ENCODE measurements around the gene THAP3. TPM values are rescaled to one million over a fixed set of nuclear protein-coding genes. Genes with fewer than 3 reads are reported as not detected.

THAP3 gene
- total RNA-seq, 1 donor from 2014 or later = 26.1 TPM

DNA sequence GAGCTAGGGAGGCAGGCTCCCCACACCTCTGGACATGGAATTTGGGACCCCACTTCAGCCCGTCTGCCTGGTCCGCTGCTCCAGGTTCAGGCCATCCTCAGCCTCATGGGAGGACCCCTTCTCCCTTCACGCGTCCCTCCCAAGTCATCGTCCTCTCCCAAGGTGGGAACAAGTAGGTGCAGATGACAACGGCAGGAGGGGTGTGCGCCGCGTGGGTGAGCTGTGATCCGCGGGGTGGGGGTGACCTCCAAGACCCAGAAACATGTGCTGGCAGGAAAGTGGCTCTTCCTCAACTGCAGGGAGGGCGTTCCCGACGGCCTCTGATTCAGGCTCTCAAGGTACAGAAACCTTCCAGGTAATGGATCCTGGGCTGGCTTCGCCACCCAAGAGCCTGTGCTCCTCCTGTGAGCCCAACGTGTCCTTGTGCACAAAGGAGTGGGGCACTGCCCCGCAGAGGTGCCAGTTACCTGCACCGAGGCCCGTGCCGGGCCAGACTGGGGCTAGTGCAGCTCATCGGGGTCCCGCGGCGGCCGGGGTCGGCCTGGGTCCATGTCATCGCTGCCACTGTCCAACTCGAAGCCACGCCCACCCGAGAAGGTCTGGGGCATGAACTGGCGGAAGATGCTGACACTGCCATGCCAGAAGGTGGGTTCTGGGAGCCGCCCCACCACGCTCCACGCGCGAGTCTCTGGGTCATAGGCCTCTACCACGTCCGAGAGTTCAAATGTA lies 31.6 kb upstream of the THAP3 start:
- Mint-ChIP-seq H3K27ac (ENCODE audit: unreplicated experiment) (no peak overlapping the region), H3K4me3 (no peak overlapping the region), H3K36me3 (ENCODE audit: low read depth) (peaks cover 2% of the 10 kb centered on the region), H3K4me1 (no peaks in the 10 kb centered on the region), H3K9me3 (no peaks in the 10 kb centered on the region), H3K27me3 (ENCODE audit: low read depth) (no peaks in the 10 kb centered on the region)
- TF ChIP-seq, protein P1, sequence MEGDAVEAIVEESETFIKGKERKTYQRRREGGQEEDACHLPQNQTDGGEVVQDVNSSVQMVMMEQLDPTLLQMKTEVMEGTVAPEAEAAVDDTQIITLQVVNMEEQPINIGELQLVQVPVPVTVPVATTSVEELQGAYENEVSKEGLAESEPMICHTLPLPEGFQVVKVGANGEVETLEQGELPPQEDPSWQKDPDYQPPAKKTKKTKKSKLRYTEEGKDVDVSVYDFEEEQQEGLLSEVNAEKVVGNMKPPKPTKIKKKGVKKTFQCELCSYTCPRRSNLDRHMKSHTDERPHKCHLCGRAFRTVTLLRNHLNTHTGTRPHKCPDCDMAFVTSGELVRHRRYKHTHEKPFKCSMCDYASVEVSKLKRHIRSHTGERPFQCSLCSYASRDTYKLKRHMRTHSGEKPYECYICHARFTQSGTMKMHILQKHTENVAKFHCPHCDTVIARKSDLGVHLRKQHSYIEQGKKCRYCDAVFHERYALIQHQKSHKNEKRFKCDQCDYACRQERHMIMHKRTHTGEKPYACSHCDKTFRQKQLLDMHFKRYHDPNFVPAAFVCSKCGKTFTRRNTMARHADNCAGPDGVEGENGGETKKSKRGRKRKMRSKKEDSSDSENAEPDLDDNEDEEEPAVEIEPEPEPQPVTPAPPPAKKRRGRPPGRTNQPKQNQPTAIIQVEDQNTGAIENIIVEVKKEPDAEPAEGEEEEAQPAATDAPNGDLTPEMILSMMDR (conservative IDR thresholded peaks at IDR 0.05) = no peak
- no peak for DNase-seq (ENCODE audit: low read depth, low spot score)

DNA sequence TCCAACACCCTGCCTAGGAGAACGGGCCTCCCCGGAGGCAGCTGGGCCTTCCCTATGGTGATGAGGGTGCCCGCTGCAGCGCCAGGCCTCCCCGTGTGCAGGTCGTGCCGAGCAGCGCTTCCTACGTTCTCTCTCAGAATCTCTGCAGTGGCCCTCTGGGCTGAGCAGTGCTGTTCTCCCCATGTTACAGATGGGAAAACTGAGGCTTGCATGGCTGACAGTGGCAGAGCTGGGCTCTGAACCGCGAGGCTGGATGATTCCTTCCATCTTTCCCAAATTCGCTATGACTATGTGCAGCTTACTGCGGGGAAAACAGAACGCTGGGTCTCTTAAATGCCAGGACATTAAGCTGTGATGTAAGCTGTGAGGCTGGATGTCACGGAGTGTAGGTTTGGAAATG lies 30.9 kb upstream of the THAP3 start:
- TF ChIP-seq, protein P1 (conservative IDR thresholded peaks at IDR 0.05) = no peak
- Mint-ChIP-seq H3K27me3 (ENCODE audit: low read depth) (no peaks in the 10 kb centered on the region), H3K9me3 (no peaks in the 10 kb centered on the region), H3K4me3 (peak overlapping the region; percentile 41), H3K27ac (ENCODE audit: unreplicated experiment) (no peak overlapping the region), H3K36me3 (ENCODE audit: low read depth) (peaks cover 2% of the 10 kb centered on the region), H3K4me1 (no peaks in the 10 kb centered on the region)
- DNase-seq (ENCODE audit: low read depth, low spot score) = no peak

DNA sequence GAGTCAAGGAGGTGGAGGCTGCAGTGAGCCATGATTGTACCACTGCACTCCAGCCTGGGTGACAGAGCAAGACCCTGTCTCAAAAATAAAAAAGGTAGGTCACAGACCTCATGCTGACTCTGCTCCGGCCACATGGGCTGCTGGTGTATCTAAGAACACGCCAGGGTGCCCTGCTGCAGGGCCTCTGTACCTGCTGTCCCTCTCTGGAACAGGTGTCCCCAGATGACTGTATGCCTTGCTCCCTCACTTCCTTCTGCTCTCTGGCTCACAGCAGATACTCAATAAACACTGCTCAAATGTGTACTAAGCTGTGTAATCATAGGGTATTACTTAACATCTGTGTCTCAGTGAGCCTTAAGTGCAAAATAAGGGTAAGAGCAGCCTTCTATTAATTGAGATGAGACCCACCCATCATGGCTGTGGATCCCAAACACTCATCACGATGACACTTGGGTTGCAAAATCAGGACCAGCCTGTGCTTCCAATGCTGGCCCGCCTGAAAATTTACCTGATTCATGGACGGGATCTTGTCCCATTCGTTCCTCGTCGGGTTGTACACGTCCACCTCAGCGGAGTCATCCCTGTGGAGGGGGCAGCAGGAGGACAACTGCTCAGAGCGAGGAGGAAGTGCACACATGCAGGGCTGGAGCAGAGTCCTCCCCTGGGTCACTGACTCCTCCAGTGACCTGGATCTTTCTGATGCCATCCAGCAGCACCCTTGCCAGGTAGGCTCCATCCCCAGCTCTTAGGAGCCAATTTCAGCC lies 29.5 kb upstream of the THAP3 start:
- no peak for DNase-seq (ENCODE audit: low read depth, low spot score)
- TF ChIP-seq, protein P1 (conservative IDR thresholded peaks at IDR 0.05) = no peak
- Mint-ChIP-seq H3K36me3 (ENCODE audit: low read depth) (peaks cover 2% of the 10 kb centered on the region), H3K4me3 (no peak overlapping the region), H3K27ac (ENCODE audit: unreplicated experiment) (peak overlapping the region; percentile 57), H3K4me1 (peaks cover 2% of the 10 kb centered on the region), H3K9me3 (no peaks in the 10 kb centered on the region), H3K27me3 (ENCODE audit: low read depth) (no peaks in the 10 kb centered on the region)

DNA sequence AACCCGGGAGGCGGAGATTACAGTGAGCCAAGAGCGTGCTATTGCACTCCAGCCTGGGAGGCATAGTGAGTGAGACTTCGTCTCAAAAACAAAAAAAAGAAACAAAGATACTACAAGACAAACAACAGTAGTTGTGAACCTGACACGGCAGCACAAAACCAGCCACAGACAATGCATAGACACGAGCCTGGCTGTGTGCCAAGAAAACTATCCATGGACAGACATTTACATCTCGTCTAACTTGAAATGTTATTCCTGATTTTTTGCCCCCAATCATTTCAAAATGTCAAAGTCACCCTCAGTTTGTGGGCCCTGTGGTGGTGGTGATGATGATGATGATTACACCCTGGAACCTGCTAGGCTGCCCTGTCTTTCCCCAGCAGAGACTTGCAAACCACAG lies 28.3 kb upstream of the THAP3 start:
- Mint-ChIP-seq H3K27me3 (ENCODE audit: low read depth) (peaks cover 3% of the 10 kb centered on the region), H3K4me1 (peaks cover 14% of the 10 kb centered on the region), H3K4me3 (peak overlapping the region; percentile 38), H3K27ac (ENCODE audit: unreplicated experiment) (no peak overlapping the region), H3K36me3 (ENCODE audit: low read depth) (peaks cover 2% of the 10 kb centered on the region), H3K9me3 (no peaks in the 10 kb centered on the region)
- TF ChIP-seq, protein P1 (conservative IDR thresholded peaks at IDR 0.05) = no peak
- DNase-seq (ENCODE audit: low read depth, low spot score) = no peak

DNA sequence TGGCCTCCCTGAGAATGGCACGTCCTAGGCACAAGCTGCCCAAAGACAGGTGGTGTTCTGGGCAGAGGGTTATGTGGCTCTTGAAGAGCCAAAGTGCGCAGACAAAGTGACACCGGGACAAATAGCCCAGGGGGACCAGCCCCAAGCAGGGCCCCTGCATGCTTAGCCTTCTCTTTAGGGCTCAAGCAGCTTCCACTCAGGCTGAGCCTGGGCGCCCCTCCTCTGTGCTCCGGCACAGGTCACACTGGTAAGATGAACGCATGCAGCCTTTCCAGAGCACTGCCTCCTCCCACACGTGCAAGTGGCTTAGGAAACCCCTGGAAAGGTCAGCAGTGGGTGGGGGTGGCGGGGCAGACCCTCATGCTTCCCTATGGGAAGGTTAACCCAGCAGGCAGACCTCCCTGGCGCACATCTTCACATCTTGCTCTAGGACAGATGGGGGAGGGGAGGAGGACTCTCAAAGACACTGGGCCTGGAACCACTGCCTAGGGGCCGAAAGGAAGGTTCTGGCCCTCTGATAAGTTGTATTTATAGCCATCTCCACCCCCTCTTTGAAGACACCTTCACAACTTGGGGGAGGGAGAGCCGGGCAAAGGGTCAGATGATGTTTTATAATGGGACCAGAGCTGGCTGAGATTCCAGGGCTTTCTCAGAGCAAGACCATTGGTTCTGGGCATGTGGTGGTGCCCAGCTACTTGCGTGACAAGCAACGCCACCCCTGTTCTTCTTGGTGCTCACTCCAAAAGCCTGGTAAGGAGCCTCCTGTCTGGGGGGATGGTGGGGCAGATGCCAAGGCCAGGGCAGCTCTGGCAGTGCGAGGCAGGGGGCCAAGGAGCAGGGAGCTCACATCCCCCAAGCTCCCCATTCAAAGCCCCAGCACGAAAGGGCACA lies 27.5 kb upstream of the THAP3 start:
- TF ChIP-seq, protein P1 (conservative IDR thresholded peaks at IDR 0.05) = no peak
- peaks cover 3% of the 10 kb centered on the region for H3K27me3 Mint-ChIP-seq (ENCODE audit: low read depth)
- H3K4me3 Mint-ChIP-seq = peak overlapping the region; percentile 47
- H3K27ac Mint-ChIP-seq (ENCODE audit: unreplicated experiment) = no peak overlapping the region
- H3K9me3 Mint-ChIP-seq = no peaks in the 10 kb centered on the region
- H3K4me1 Mint-ChIP-seq = peaks cover 16% of the 10 kb centered on the region
- DNase-seq (ENCODE audit: low read depth, low spot score) = no peak
- peaks cover 2% of the 10 kb centered on the region for H3K36me3 Mint-ChIP-seq (ENCODE audit: low read depth)
